B cell (primary cell): Measurements from ENCODE around the gene SLC7A9. TPM values are rescaled to one million over a fixed set of nuclear protein-coding genes. Genes with fewer than 3 reads are reported as not detected.

ENCODE experiments used
- ATAC-seq: fragments of 200-7000 bp; cut with Tn5 transposase; one replicate; pipeline ENCODE4 v1.10.0; 2021; ENCODE audit warnings: low read depth, mild to moderate bottlenecking, moderate number of reproducible peaks, moderate library complexity
- CTCF ChIA-PET: fragments of 350-600 bp; sonication (Branson Sonifier 250); formaldehyde crosslinking; loops from one replicate; lab custom pipeline; 2021; ENCODE audit warnings: antibody characterized with exemption, inconsistent platforms; lab: Charles Lee
- POLR2A ChIA-PET: fragments of 350-600 bp; sonication (Branson Sonifier 250); formaldehyde crosslinking; loops from one replicate; lab custom pipeline; 2021; ENCODE audit warnings: antibody characterized with exemption; lab: Charles Lee
- DNase-seq: peaks from one replicate; pipeline ENCODE4 v3.0.0; 2013
- H2AFZ ChIP-seq: 2 replicates; pipeline ENCODE4 v1.6.1; 2012; ENCODE audit warnings: mild to moderate bottlenecking, low read depth, low read length; ENCODE audit not compliant: insufficient read depth, poor library complexity, severe bottlenecking
- H3K27ac ChIP-seq, 2 donors: 1 replicate in 1 of 2; 2 replicates in 1 of 2; pipeline ENCODE4 v1.5.1; 2012 to 2013; ENCODE audit warnings: low read length in 2 of 2, mild to moderate bottlenecking in 2 of 2, moderate library complexity in 1 of 2
- H3K27me3 ChIP-seq, 4 experiments: fragments of 200-600 bp in 1 of 4; sonication (generic) in 1 of 4; replicated peaks in 1 of 4; 1 replicate in 2 of 4; 2 replicates in 2 of 4; pipeline versions ENCODE4 v1.6.1 to v1.7.0; 2013 to 2016; ENCODE audit warnings: low read length in 3 of 4, mild to moderate bottlenecking in 2 of 4, mixed read lengths in 1 of 4, moderate library complexity in 1 of 4; ENCODE audit not compliant: insufficient read depth in 4 of 4, control insufficient read depth in 3 of 4; ENCODE audit errors: control extremely low read depth in 1 of 4
- H3K36me3 ChIP-seq, 2 experiments: replicated peaks in 1 of 2; 1 replicate in 1 of 2; 2 replicates in 1 of 2; pipeline versions ENCODE4 v1.6.1 to v1.7.1; 2013; ENCODE audit warnings: low read length in 1 of 2; ENCODE audit not compliant: insufficient read depth in 2 of 2, control insufficient read depth in 1 of 2; ENCODE audit errors: control extremely low read depth in 1 of 2, extremely low read depth in 1 of 2
- H3K4me1 ChIP-seq, 2 donors: fragments of 200-600 bp in 1 of 2; sonication (generic) in 1 of 2; 1 replicate in 1 of 2; 2 replicates in 1 of 2; pipeline versions ENCODE4 v1.5.1 to v1.6.1; 2013 to 2017; ENCODE audit warnings: low read length in 2 of 2; ENCODE audit not compliant: control insufficient read depth in 2 of 2, insufficient read depth in 2 of 2
- H3K4me2 ChIP-seq: replicated peaks from 2 replicates; pipeline ENCODE3; 2012; ENCODE audit warnings: mild to moderate bottlenecking, low read depth, low read length; ENCODE audit not compliant: poor library complexity, severe bottlenecking
- H3K4me3 ChIP-seq, 5 experiments: fragments of 200-600 bp in 1 of 5; sonication (generic) in 1 of 5; 1 replicate in 3 of 5; 2 replicates in 2 of 5; pipeline versions ENCODE4 v1.5.1 to v1.7.0; 2011 to 2016; ENCODE audit warnings: low read length in 4 of 5, mild to moderate bottlenecking in 4 of 5, low read depth in 2 of 5, control low read depth in 1 of 5, moderate library complexity in 1 of 5; ENCODE audit not compliant: insufficient read depth in 1 of 5; ENCODE audit errors: control extremely low read depth in 1 of 5, extremely low read depth in 1 of 5
- H3K79me2 ChIP-seq: fragments of 200-600 bp; sonication (generic); one replicate; pipeline ENCODE4 v1.6.0; 2016; ENCODE audit warnings: low read length; ENCODE audit not compliant: control insufficient read depth, insufficient read depth
- H3K9ac ChIP-seq: fragments of 200-600 bp; sonication (generic); 2 replicates; pipeline ENCODE4 v1.6.1; 2017; ENCODE audit warnings: mild to moderate bottlenecking, low read length, moderate library complexity
- H3K9me3 ChIP-seq, 3 donors: one replicate each; pipeline versions ENCODE4 v1.6.1 to v1.7.1; 2013; ENCODE audit warnings: low read length in 2 of 3; ENCODE audit not compliant: control insufficient read depth in 2 of 3, insufficient read depth in 1 of 3; ENCODE audit errors: control extremely low read depth in 1 of 3
- H4K20me1 ChIP-seq: 2 replicates; pipeline ENCODE4 v1.6.0; 2012; ENCODE audit warnings: mild to moderate bottlenecking, low read length; ENCODE audit not compliant: insufficient read depth, control insufficient read depth, poor library complexity, severe bottlenecking
- H3K27ac Mint-ChIP-seq: one replicate; pipeline ENCODE4 v1.8.0; 2021; ENCODE audit warnings: mixed read lengths
- H3K27me3 Mint-ChIP-seq: one replicate; pipeline ENCODE4 v1.8.0; 2021; ENCODE audit warnings: mixed read lengths
- H3K4me1 Mint-ChIP-seq: one replicate; pipeline ENCODE4 v1.8.0; 2021; ENCODE audit warnings: mixed read lengths
- H3K4me3 Mint-ChIP-seq: one replicate; pipeline ENCODE4 v1.8.0; 2021; ENCODE audit warnings: mixed read lengths
- H3K9me3 Mint-ChIP-seq: one replicate; pipeline ENCODE4 v1.8.0; 2022; ENCODE audit warnings: mixed read lengths; ENCODE audit not compliant: insufficient read depth
- CTCF ChIP-seq: fragments of 200-600 bp; IDR thresholded peaks from one replicate; pipeline ENCODE4 v1.8.0; 2022; ENCODE audit warnings: antibody characterized with exemption, mild to moderate bottlenecking
- EZH2 ChIP-seq: IDR thresholded peaks from 2 replicates; pipeline ENCODE4 v1.6.1; 2012; ENCODE audit warnings: borderline replicate concordance, low read depth, mild to moderate bottlenecking, moderate library complexity, low read length; ENCODE audit not compliant: insufficient read depth, poor library complexity, severe bottlenecking
- WGBS: methylation state at CpG from one replicate; pipeline ENCODE4 v1.1.5; 2013; ENCODE audit warnings: missing lambda C conversion rate; ENCODE audit not compliant: insufficient coverage; 5-methylcytosine and 5-hydroxymethylcytosine counted together
- intact Hi-C: fragments of 100-400 bp; cut with micrococcal nuclease; formaldehyde crosslinking; loops from one replicate; pipeline ENCODE4 v1.10.0; 2022
- polyA plus RNA-seq: library from polyadenylated mRNA; depleted of rRNA; stranded (reverse); fragments of >200 nt; gene quantifications from 2 replicates; pipeline ENCODE4 v1.2.3, GENCODE V29; 2012
- total RNA-seq, 2 donors: library from RNA; stranded (reverse); fragments of 120-200 nt in 1 of 2; gene quantifications; 1 replicate in 1 of 2; 2 replicates in 1 of 2; pipeline versions ENCODE4 v1.2.3 to v1.2.4, GENCODE V29; 2013 to 2022

SLC7A9 gene
- total and polyA plus RNA-seq, 2 donors (not counting 1 experiment from before 2014, with no cell fraction given), result 0.19 to 0.62 TPM

DNA sequence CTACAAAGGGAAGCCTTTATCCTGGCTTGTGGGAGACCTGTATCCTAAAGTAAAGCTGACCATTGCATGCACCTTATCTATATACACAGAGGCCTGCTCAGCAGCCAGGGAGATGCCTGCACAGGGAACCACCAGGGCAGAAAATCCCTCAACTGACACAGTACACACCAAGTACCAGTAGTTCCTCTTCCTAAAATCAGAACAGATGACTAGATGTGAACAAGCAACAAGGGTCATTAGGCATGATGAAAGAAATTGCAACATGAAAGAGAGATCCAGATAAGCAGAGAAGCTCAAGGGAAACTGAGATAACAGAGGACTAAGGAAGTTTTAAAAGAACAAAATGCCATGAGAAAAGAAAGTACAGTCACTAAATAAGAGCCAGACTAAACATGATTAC lies 39.7 kb upstream of the SLC7A9 start:
- TF ChIP-seq CTCF (no peak), EZH2 (no peak)
- H3K9me3 Mint-ChIP-seq, result peaks cover 4% of the 10 kb centered on the region
- ATAC-seq, result no peak
- no peak for DNase-seq
- Histone ChIP-seq H3K27ac (no peak overlapping the region), H3K4me1 (no peaks in the 10 kb centered on the region), H3K36me3 (peaks cover 6 to 8% of the 10 kb centered on the region in 2 experiments), H3K9ac (no peak overlapping the region), H3K27me3 (no peaks in the 10 kb centered on the region), H3K9me3 (peaks cover 0 to 9% (median 5%) of the 10 kb centered on the region in 3 donors), H2AFZ (no peak overlapping the region), H3K4me2 (no peak overlapping the region), H4K20me1 (no peaks in the 10 kb centered on the region), H3K79me2 (no peaks in the 10 kb centered on the region), H3K4me3 (no peak overlapping the region)
- H3K27me3 Mint-ChIP-seq, result no peaks in the 10 kb centered on the region
- H3K4me1 Mint-ChIP-seq, result no peaks in the 10 kb centered on the region
- POLR2A ChIA-PET, result no interaction called here
- H3K27ac Mint-ChIP-seq, result no peak overlapping the region
- CTCF ChIA-PET, result no interaction called here
- no peak overlapping the region for H3K4me3 Mint-ChIP-seq
- intact Hi-C loops, result no loop called here

DNA sequence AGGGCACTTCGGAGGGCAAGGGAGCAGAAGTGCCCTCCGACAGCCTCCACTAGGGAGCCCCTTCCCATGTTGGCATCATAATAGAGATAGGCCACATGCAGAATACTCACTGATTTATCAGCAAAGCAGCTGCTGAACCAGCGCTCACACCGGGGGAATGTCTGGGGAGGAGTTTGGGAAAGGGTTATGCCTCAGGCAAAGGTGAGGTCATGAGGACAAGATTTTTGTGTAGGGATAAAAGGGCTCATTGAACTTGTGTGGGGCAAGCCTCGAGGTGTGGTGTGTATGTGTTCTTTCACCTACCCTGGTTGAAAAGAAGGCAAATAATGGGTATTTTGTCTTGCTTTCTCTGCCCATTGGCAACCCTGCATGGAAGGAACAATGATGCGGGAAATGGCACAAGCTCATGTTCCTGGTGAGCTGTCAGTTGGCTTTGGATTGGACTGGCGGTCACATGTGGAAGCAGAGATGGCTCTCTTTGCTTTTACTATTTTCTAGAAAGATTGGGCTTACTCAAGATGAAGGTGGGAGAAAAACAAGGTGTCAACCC lies 39.1 kb upstream of the SLC7A9 start:
- Histone ChIP-seq H3K9ac (no peak overlapping the region), H3K27me3 (no peaks in the 10 kb centered on the region), H3K4me1 (no peaks in the 10 kb centered on the region), H3K4me2 (no peak overlapping the region), H3K36me3 (peaks cover 6 to 8% of the 10 kb centered on the region in 2 experiments), H4K20me1 (no peaks in the 10 kb centered on the region), H3K4me3 (no peak overlapping the region), H3K9me3 (peaks cover 0 to 9% (median 5%) of the 10 kb centered on the region in 3 donors), H3K79me2 (no peaks in the 10 kb centered on the region), H3K27ac (no peak overlapping the region), H2AFZ (no peak overlapping the region)
- Mint-ChIP-seq H3K9me3 (peaks cover 4% of the 10 kb centered on the region), H3K27me3 (no peaks in the 10 kb centered on the region), H3K4me3 (no peak overlapping the region), H3K4me1 (no peaks in the 10 kb centered on the region), H3K27ac (no peak overlapping the region)
- ChIA-PET POLR2A (no interaction called here), CTCF (no interaction called here)
- intact Hi-C loops, result no loop called here
- ATAC-seq (no peak), DNase-seq (no peak)
- 98% methylated on average over 5 of the region's 7 CpGs for WGBS
- no peak for TF ChIP-seq EZH2
